Activated naive CD8-positive, alpha-beta T cell treated with anti-CD3 and anti-CD28 coated beads, Interleukin-2, amount 50 U/mL, for 24 hours (primary cell): Measurements from ENCODE around the gene C4orf54.

Experiments
- ATAC-seq: fragments of 150-1000 bp; cut with Tn5 transposase; one replicate; pipeline ENCODE4 v1.10.0; 2021
- DNase-seq: peaks from one replicate; pipeline ENCODE4 v3.0.0; 2021
- H3K27ac Mint-ChIP-seq: one replicate; pipeline ENCODE4 v1.8.0; 2021; ENCODE audit warnings: mild to moderate bottlenecking, mixed read lengths
- H3K27me3 Mint-ChIP-seq: one replicate; pipeline ENCODE4 v1.8.0; 2021; ENCODE audit warnings: mixed read lengths
- H3K36me3 Mint-ChIP-seq: one replicate; pipeline ENCODE4 v1.8.0; 2021; ENCODE audit warnings: low read depth, mixed read lengths
- H3K4me1 Mint-ChIP-seq: one replicate; pipeline ENCODE4 v1.8.0; 2021; ENCODE audit warnings: mixed read lengths
- H3K4me3 Mint-ChIP-seq: one replicate; pipeline ENCODE4 v1.8.0; 2021; ENCODE audit warnings: mild to moderate bottlenecking, moderate library complexity, mixed read lengths
- H3K9me3 Mint-ChIP-seq: one replicate; pipeline ENCODE4 v1.8.0; 2021; ENCODE audit warnings: mixed read lengths

C4orf54 gene

DNA sequence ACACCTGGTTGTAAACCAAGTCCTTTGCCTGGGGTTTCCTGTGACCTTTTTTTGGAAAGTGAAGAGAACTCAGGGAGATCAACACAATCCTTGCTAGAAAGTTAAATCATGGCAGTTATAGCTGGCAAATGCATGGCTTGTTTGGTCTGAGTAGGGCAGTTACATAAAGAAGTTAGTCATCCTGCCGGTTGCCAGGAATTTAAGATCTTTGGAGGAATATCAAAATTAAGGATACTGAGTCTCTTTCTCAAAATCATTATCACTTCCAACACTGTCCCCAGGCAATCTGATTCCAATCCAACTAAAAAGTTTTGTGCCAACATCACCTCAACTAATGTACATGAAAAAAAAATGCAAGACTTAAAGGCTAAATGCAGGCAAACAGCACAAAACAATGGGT is 40.3 kb downstream of the C4orf54 start:
- no peak for ATAC-seq
- H3K27me3 Mint-ChIP-seq = peaks cover 2% of the 10 kb centered on the region

DNA sequence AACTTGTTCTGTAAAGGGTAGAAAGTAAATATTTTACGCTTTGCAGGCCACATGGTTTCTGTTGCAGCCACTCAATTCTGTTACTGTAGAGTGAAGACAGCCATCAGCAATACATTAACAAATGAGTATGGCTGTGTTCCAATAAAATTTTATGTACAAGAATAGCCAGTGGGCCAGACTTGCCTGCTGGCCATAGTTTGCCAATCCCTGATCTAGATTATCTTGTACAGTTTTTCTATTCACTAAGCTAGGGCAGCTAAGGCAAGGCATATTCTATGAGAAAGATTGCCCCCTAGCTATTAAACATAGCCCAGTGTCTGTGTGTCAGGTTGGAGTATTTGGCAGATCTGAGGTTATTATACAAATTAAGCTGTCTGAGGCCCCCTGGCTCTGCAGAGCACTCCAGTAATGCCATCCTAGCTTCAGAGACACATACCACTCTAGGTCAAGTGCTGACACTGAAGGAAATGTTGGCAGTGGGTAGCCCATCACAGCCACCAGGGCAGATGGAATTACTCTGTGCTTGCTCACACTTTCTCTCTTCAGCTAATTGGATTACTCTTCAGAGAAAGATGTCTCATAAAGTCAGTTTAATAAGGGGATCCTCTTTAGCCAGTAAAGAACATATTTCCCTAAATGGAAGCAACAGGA is 42.3 kb downstream of the C4orf54 start:
- DNase-seq (no peak), ATAC-seq (no peak)
- no peaks in the 10 kb centered on the region for H3K9me3 Mint-ChIP-seq
- peaks cover 5% of the 10 kb centered on the region for H3K27me3 Mint-ChIP-seq
- no peaks in the 10 kb centered on the region for H3K4me1 Mint-ChIP-seq
- no peak overlapping the region for H3K4me3 Mint-ChIP-seq
- no peaks in the 10 kb centered on the region for H3K36me3 Mint-ChIP-seq
- H3K27ac Mint-ChIP-seq = no peak overlapping the region

More for the DNA sequence above, 40.3 kb downstream of the C4orf54 start:
- DNase-seq = no peak
- no peaks in the 10 kb centered on the region for H3K36me3 Mint-ChIP-seq
- no peaks in the 10 kb centered on the region for H3K4me1 Mint-ChIP-seq
- no peaks in the 10 kb centered on the region for H3K9me3 Mint-ChIP-seq
- no peak overlapping the region for H3K27ac Mint-ChIP-seq
- H3K4me3 Mint-ChIP-seq = no peak overlapping the region

DNA sequence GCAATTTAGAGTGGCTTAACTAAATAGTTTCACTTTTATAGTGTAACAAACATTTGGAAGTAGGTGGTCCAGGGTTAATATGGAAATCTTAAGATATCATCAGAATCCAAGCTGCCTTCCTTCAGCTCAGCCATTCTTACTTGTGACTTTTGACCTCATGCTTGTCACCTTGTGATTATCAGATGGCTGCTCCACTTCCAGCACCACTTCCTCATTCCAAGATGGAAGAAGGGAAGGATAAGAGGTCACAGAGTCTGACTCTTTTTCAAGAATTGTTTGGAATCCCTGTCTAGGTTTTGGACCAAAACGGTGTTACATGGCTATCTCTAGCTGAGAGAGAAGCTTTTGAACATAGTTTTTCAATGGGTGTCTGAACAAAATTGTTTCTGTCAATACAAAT is 43.1 kb downstream of the C4orf54 start:
- Mint-ChIP-seq H3K27me3 (peaks cover 6% of the 10 kb centered on the region), H3K27ac (no peak overlapping the region), H3K9me3 (no peaks in the 10 kb centered on the region), H3K36me3 (no peaks in the 10 kb centered on the region), H3K4me3 (no peak overlapping the region), H3K4me1 (no peaks in the 10 kb centered on the region)
- ATAC-seq (no peak), DNase-seq (no peak)

DNA sequence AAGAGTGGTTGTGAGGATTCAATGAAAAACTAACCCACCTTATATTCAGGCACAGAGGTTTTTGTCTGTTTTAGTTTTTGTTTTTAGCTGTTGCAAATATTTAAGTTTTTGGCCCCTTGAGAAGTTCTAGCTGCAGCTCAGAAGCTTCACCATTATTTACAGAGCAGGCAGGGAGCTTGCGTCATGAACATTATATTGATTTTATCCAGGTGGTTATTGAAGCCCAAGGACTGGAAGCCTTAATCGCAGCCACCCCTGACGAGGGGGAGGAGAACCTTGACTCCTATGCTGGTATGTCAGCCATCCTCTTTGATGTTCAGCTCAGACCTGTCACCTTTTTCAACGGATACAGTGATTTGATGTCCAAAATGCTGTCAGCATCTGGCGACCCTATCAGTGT is 44.9 kb downstream of the C4orf54 start:
- DNase-seq = no peak
- H3K36me3 Mint-ChIP-seq = no peaks in the 10 kb centered on the region
- ATAC-seq = no peak
- no peak overlapping the region for H3K4me3 Mint-ChIP-seq
- peaks cover 7% of the 10 kb centered on the region for H3K27me3 Mint-ChIP-seq
- no peak overlapping the region for H3K27ac Mint-ChIP-seq
- H3K4me1 Mint-ChIP-seq = no peaks in the 10 kb centered on the region
- no peaks in the 10 kb centered on the region for H3K9me3 Mint-ChIP-seq

DNA sequence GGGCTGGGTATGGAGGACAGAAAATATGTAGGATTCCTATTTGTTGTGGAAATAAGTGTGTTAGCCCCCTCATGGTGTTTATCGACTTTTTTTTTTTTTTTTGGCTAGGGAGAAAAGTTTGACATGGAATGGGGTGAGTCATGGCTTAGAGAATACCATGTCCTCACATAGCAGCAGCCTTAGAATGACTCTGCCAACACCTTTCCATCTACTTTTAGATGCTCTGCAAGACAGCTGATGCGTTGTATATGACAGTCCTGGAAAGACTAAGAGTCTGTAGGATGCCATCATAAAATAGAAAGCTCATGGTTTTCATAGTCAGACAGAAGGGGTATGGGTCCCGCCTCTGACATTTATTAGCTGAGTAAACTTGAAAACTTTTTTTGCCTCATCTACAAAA is 45.3 kb downstream of the C4orf54 start:
- no peak for DNase-seq
- Mint-ChIP-seq H3K27ac (no peak overlapping the region), H3K4me1 (no peaks in the 10 kb centered on the region), H3K4me3 (no peak overlapping the region), H3K27me3 (peaks cover 7% of the 10 kb centered on the region), H3K9me3 (no peaks in the 10 kb centered on the region), H3K36me3 (no peaks in the 10 kb centered on the region)
- no peak for ATAC-seq

DNA sequence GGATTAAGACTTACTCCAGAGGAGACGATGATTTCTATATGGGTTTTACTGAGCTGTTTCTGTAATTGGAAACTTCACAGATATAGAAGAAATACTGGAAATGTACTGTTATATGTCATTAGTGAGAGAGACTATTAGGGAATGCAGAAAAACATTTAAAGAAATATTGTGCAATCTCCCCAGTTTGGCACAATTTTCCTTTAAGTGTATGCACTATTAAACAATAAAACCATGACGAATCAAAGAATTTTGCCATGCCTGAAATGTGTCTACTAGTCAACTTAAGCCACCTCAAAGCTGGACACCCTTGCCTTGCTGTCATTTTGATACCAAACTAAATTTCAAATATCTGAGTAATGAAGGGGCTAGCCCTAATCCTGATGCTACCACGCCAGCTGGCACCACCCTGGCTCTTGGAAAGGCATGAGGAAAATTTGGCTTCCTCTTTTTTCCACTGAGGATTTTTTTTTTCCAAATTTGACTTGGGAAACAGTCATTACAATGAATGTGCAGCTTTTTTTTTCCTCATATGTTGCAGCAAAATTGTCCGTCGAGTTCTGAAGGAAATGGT is 46.9 kb downstream of the C4orf54 start:
- Mint-ChIP-seq H3K36me3 (no peaks in the 10 kb centered on the region), H3K4me3 (no peak overlapping the region), H3K4me1 (no peaks in the 10 kb centered on the region), H3K27me3 (peaks cover 7% of the 10 kb centered on the region), H3K9me3 (no peaks in the 10 kb centered on the region), H3K27ac (no peak overlapping the region)
- no peak for DNase-seq
- no peak for ATAC-seq

DNA sequence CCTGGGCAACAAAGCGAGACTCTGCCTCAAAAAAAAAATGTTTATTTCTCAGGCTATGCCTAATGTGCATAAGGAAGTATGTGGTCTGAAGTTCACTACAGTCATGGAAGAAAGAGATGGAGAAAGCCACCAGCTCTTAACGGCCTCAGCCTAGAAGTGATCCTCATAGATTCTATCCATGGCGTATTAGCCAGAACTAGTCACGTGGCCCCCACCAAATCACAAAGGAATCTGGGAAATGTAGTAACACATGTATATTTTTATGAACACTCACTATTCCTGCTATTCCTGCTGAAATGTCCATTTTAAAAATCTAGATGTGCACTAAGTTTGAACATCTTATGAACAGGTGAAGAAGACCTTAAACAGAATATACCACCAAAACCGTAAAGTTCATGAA is 49.2 kb downstream of the C4orf54 start:
- Mint-ChIP-seq H3K36me3 (no peaks in the 10 kb centered on the region), H3K27ac (no peak overlapping the region), H3K9me3 (no peaks in the 10 kb centered on the region), H3K27me3 (peaks cover 18% of the 10 kb centered on the region), H3K4me3 (no peak overlapping the region), H3K4me1 (no peaks in the 10 kb centered on the region)
- DNase-seq (no peak), ATAC-seq (no peak)
